Cardiac septum (tissue), 1 donor: Measurements from ENCODE around the gene KRTAP5-5. TPM values are rescaled to one million over a fixed set of nuclear protein-coding genes. Genes with fewer than 3 reads are reported as not detected.
"Not testable (repeated sequence)": the region's sequence is repeated elsewhere in the genome, so short reads cannot be mapped to it uniquely, and the experiment has no call there.

Experiments
- DNase-seq: peaks from one replicate; pipeline ENCODE4 v3.0.0-alpha.2; 2020; ENCODE audit warnings: low spot score
- intact Hi-C: fragments of 100-400 bp; cut with DNase I; formaldehyde crosslinking; loops from one replicate; pipeline ENCODE4 v1.14.0; 2022
- total RNA-seq: library from RNA; stranded (reverse); fragmentation: NEBNext Ultra II Directional; extraction: Animal tissue kit (Norgen Biotek cat#: 25700); gene quantifications from one replicate; pipeline ENCODE4 v1.2.1, GENCODE V29; 2021
- donor health status: DM: no; HTN: no; CAD: no.

The KRTAP5-5 gene
- total RNA-seq, 1 donor from 2014 or later, result not detected

GRCh38 chr11:1670457-1670856, 40.9 kb downstream of the KRTAP5-5 start:
- intact Hi-C loops, result loop anchor here (10.0 kb wide), 1 partner anchor 684 kb away; no protein-coding TSS in a partner anchor
- DNase-seq, result not testable (repeated sequence)

- intact Hi-C loops, result loop anchor here (10.0 kb wide), 1 partner anchor 684 kb away; no protein-coding TSS in a partner anchor
- peak; percentile 71 for DNase-seq
Observed at GRCh38 chr11:1670905-1671371, 41.4 kb downstream of the KRTAP5-5 start.

GRCh38 chr11:1671658-1672057, 42.1 kb downstream of the KRTAP5-5 start:
- DNase-seq, result no peak
- intact Hi-C loops, result loop anchor here (10.0 kb wide), 1 partner anchor 683 kb away; no protein-coding TSS in a partner anchor

GRCh38 chr11:1672613-1673350, 43.2 kb downstream of the KRTAP5-5 start:
- DNase-seq, result no peak
- intact Hi-C loops, result loop anchor here (10.0 kb wide), 1 partner anchor 682 kb away; no protein-coding TSS in a partner anchor

- DNase-seq, result no peak
- intact Hi-C loops, result loop anchor here (10.0 kb wide), 1 partner anchor 681 kb away; no protein-coding TSS in a partner anchor
Observed at GRCh38 chr11:1673446-1674172, 44.0 kb downstream of the KRTAP5-5 start.

- DNase-seq, result no peak
- intact Hi-C loops, result loop anchor here (10.0 kb wide), 1 partner anchor 680 kb away; no protein-coding TSS in a partner anchor
Observed at GRCh38 chr11:1674173-1675131, 44.9 kb downstream of the KRTAP5-5 start.

- intact Hi-C loops, result loop anchor here (10.0 kb wide), 1 partner anchor 679 kb away; no protein-coding TSS in a partner anchor
- DNase-seq, result no peak
Observed at GRCh38 chr11:1675536-1676228, 46.1 kb downstream of the KRTAP5-5 start.

GRCh38 chr11:1676229-1676740, 46.7 kb downstream of the KRTAP5-5 start:
- intact Hi-C loops, result loop anchor here (10.0 kb wide), 1 partner anchor 679 kb away; no protein-coding TSS in a partner anchor
- no peak for DNase-seq

GRCh38 chr11:1679881-1680280, 50.3 kb downstream of the KRTAP5-5 start:
- DNase-seq, result no peak
- intact Hi-C loops, result loop anchor here (10.0 kb wide), 1 partner anchor 675 kb away; no protein-coding TSS in a partner anchor

Other genes with a start within 250 kb of the KRTAP5-5 start
- 0.16 TPM for gene BRSK2, start 239.8 kb upstream of the KRTAP5-5 start, total RNA-seq
- 48.5 TPM for gene MOB2, start 143.0 kb upstream of the KRTAP5-5 start, total RNA-seq
- gene DUSP8, start 57.5 kb upstream of the KRTAP5-5 start, total RNA-seq, result 36.9 TPM
- not detected for gene KRTAP5-1, start 44.5 kb upstream of the KRTAP5-5 start, total RNA-seq
- not detected for gene KRTAP5-2, start 31.5 kb upstream of the KRTAP5-5 start, total RNA-seq
- not detected for gene KRTAP5-3, start 21.3 kb upstream of the KRTAP5-5 start, total RNA-seq
- gene KRTAP5-4, start 7.6 kb upstream of the KRTAP5-5 start, total RNA-seq, result not detected
- gene KRTAP5-6, start 67.4 kb downstream of the KRTAP5-5 start, total RNA-seq, result not detected
- 2.0 TPM for gene IFITM10, start 120.8 kb downstream of the KRTAP5-5 start, total RNA-seq
- 521 TPM for gene CTSD, start 134.2 kb downstream of the KRTAP5-5 start, total RNA-seq
- gene SYT8, start 205.2 kb downstream of the KRTAP5-5 start, total RNA-seq, result not detected
- 0.78 TPM for gene TNNI2, start 209.2 kb downstream of the KRTAP5-5 start, total RNA-seq
- gene LSP1, start 223.3 kb downstream of the KRTAP5-5 start, total RNA-seq, result 35.1 TPM